ENCODE measurements around the gene PROP1. TPM values are rescaled to one million over a fixed set of nuclear protein-coding genes. Genes with fewer than 3 reads are reported as not detected.
"Not testable (repeated sequence)": the region's sequence is repeated elsewhere in the genome, so short reads cannot be mapped to it uniquely, and the experiment has no call there.

PROP1 gene
- total and polyA plus RNA-seq, 3 experiments from 2014 or later, result not detected

DNA sequence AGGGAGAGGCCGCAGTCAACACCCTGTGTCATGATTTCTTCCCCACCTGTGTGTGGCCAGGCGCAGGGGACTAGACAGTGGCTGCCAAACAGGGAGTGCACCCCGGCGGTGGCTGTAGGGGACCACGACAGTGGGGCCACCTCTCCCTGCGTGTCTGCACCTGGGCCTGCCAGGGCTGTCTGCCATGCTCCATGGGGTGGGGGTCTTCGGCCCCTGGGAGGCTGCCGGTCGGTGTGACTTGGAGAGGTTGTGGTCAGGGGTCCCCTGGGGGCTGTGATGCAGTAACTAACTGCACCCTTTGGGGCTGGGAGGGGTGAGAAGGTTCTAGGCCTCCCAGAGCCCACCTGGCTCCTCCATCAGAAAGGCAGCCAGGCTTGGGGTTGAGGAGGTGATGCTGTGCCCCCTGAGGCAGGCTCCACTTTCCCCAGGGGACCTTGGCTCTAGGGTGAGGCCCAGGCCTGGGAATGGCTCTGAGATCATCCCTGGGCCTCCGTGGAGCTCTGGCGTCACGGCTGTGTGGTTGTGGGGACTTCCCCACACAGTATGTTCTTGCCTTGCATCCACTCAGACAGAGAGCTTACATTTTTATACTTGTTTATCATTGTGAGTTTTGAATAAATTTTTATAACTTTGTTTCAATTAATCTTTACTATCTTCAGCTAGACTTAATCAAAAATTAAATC, 50.3 kb downstream of the PROP1 start:
- POLR2A ChIA-PET; H3K36me3 Mint-ChIP-seq; H3K4me1 Mint-ChIP-seq; H3K27me3 ChIP-seq (ENCODE audit: insufficient read depth, low read length, poor library complexity, severe bottlenecking); H3K27ac ChIP-seq (ENCODE audit: low read depth, low read length); H3K27me3 Mint-ChIP-seq; H3K9me3 Mint-ChIP-seq; H3K4me1 ChIP-seq (ENCODE audit: insufficient read depth, low read length); CTCF ChIA-PET; H3K4me3 ChIP-seq (ENCODE audit: low read length); H3K36me3 ChIP-seq (ENCODE audit: insufficient read depth, low read length); H3K27ac Mint-ChIP-seq; H3K9me3 ChIP-seq (ENCODE audit: low read length): not testable (repeated sequence)
- H3K4me3 Mint-ChIP-seq, result peak overlapping the region in 4 of 7 donors; percentile 47 to 79 (median 70)
- DNase-seq, result peak in 1 of 5 donors; percentile 55

DNA sequence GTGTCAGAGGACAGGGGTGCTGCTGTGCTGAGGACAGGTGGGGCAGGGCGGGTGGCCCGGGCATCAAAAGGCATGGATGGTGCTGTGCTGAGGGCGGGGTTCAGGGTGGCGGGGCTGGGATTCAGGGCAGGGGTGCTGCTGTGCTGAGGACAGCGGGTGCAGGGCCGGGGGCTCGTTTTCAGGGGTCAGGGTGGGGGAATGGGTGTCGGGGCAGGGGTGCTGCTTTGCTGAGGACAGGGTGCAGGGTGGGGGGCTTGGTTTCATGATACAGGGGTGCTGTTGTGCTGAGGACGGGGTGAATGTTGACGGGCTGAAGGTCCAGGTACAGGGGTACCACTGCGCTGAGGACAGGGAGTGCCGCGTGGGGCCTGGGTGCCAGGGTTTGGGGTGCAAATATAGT, 50.9 kb downstream of the PROP1 start:
- H3K4me3 ChIP-seq (ENCODE audit: low read length); POLR2A ChIA-PET; H3K9me3 ChIP-seq (ENCODE audit: low read length); H3K4me1 ChIP-seq (ENCODE audit: insufficient read depth, low read length); H3K36me3 ChIP-seq (ENCODE audit: insufficient read depth, low read length); H3K9me3 Mint-ChIP-seq; H3K4me1 Mint-ChIP-seq; H3K27me3 Mint-ChIP-seq; DNase-seq; CTCF ChIA-PET; H3K27me3 ChIP-seq (ENCODE audit: insufficient read depth, low read length, poor library complexity, severe bottlenecking); H3K36me3 Mint-ChIP-seq; H3K27ac ChIP-seq (ENCODE audit: low read depth, low read length): not testable (repeated sequence)
- peak overlapping the region; percentile 33 to 82 (median 66) for H3K4me3 Mint-ChIP-seq
- peak overlapping the region in 2 of 8 donors; percentile 23 to 69 for H3K27ac Mint-ChIP-seq

DNA sequence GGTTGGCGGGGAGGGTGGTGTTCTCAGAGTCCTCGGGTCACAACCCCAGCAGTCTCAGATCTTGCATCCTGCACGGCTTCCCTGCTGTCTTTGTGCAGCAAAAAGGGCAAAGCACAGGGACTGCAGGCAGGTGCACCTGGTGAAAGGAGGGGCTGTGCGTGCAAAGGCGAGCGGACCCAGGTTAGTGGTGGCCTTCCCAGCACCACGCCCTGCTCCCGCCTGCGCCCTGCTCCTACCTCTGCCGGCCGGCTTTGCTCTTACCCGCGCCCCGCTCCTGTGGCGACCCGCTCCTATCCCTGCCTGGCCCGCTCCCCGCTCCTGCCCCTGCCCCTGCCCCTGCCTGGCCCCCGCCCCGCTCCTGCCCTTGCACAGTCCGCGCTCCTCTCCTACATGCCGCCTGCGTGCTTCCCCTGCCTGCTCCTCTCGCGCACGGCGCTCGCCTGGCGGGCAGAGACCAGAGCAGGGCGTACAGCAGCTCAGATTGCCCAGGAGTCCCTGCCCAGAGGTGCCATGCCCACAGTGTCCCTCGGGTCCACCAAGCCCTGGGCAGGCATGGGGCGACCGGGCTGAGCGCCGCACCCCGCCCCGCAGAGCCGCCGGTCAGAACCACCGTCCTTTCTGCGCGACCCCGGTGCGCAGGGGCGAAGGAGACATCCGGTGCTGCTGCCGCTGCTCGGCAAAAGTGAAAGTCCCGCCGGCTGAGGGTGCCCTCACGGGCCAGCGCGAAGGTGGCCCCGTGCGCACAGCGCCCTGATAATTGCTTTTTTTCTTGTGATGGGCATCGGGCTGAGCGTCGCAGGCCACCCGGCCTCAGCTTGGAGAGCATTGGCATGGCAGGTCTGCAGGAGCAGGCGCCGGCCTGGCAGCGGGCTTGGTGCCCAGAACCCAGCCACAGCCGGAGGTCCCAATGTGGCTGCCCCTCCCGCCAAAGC, 52.0 kb downstream of the PROP1 start:
- H3K4me3 ChIP-seq (ENCODE audit: low read length); CTCF ChIA-PET; H3K27me3 ChIP-seq (ENCODE audit: insufficient read depth, low read length, poor library complexity, severe bottlenecking); H3K27ac ChIP-seq (ENCODE audit: low read depth, low read length); H3K9me3 ChIP-seq (ENCODE audit: low read length); H3K36me3 ChIP-seq (ENCODE audit: insufficient read depth, low read length); H3K36me3 Mint-ChIP-seq; H3K27me3 Mint-ChIP-seq; POLR2A ChIA-PET; H3K9me3 Mint-ChIP-seq; H3K4me1 ChIP-seq (ENCODE audit: insufficient read depth, low read length): not testable (repeated sequence)
- Mint-ChIP-seq H3K4me3 (peak overlapping the region; percentile 69 to 92 (median 81)), H3K27ac (peak overlapping the region in 2 of 8 donors; percentile 36 to 47), H3K4me1 (peaks cover 2 to 13% (median 5%) of the 10 kb centered on the region in 3 donors)
- DNase-seq, result peak in 3 of 5 donors; percentile 8 to 43 (median 25)

DNA sequence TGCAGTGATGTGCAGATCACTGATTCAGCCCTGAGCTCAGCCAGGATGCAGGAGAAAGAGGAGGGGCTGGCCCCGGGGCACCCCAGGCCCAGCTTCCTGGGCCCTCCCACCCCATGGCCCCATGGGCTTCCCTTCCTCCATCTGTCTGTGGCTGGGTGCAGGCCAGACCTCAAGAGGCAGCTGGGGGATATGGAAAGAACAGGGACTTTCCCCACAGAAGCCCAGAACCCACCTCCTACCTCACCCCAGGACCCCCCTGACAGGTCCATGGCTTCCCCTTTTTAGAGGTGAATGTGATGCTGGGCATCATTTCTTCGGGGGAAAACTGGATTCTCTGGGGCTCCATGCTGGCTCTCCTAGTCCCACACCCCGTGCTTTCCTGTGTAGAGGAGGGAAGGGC, 53.1 kb downstream of the PROP1 start:
- Mint-ChIP-seq H3K4me1 (peaks cover 5 to 21% (median 10%) of the 10 kb centered on the region in 3 donors), H3K4me3 (peak overlapping the region in 4 of 7 donors; percentile 10 to 83 (median 42))
- H3K4me1 ChIP-seq (ENCODE audit: insufficient read depth, low read length); POLR2A ChIA-PET; H3K36me3 Mint-ChIP-seq; H3K9me3 ChIP-seq (ENCODE audit: low read length); H3K27me3 Mint-ChIP-seq; H3K4me3 ChIP-seq (ENCODE audit: low read length); H3K27me3 ChIP-seq (ENCODE audit: insufficient read depth, low read length, poor library complexity, severe bottlenecking); H3K27ac ChIP-seq (ENCODE audit: low read depth, low read length); CTCF ChIA-PET; H3K36me3 ChIP-seq (ENCODE audit: insufficient read depth, low read length); H3K9me3 Mint-ChIP-seq; DNase-seq; H3K27ac Mint-ChIP-seq: not testable (repeated sequence)

Other genes with a start within 250 kb of the PROP1 start
- gene FAM153A, start 213.3 kb downstream of the PROP1 start, total RNA-seq, result 1 to 10 TPM; 5.8 to 6.7 TPM
- 0.67 TPM for gene FAM153A, start 213.3 kb downstream of the PROP1 start, polyA plus RNA-seq
- gene N4BP3, start 117.3 kb upstream of the PROP1 start, total RNA-seq, result 1 to 10 TPM; 5.2 to 5.3 TPM
- 1.7 TPM for gene N4BP3, start 117.3 kb upstream of the PROP1 start, polyA plus RNA-seq
- 10 to 100 TPM; 27.9 to 28.8 TPM for gene RMND5B, start 134.8 kb upstream of the PROP1 start, total RNA-seq
- gene RMND5B, start 134.8 kb upstream of the PROP1 start, polyA plus RNA-seq, result 22.0 TPM
- 100 to 1,000 TPM; 298 to 311 TPM for gene NHP2, start 157.6 kb upstream of the PROP1 start, total RNA-seq
- 219 TPM for gene NHP2, start 157.6 kb upstream of the PROP1 start, polyA plus RNA-seq
- not detected for gene GMCL2, start 191.1 kb upstream of the PROP1 start, total RNA-seq
- not detected for gene GMCL2, start 191.1 kb upstream of the PROP1 start, polyA plus RNA-seq
- gene HNRNPAB, start 208.3 kb upstream of the PROP1 start, total RNA-seq, result 100 to 1,000 TPM; 672 to 673 TPM
- 80.5 TPM for gene HNRNPAB, start 208.3 kb upstream of the PROP1 start, polyA plus RNA-seq
- gene PHYKPL, start 236.6 kb upstream of the PROP1 start, total RNA-seq, result 10 to 100 TPM; 57.8 to 61.1 TPM
- 41.6 TPM for gene PHYKPL, start 236.6 kb upstream of the PROP1 start, polyA plus RNA-seq

Data from CD8-positive, alpha-beta memory T cell (primary cell).